Mesothelial cell of epicardium (in vitro differentiated cells): ENCODE results near the gene MUC22. TPM values are rescaled to one million over a fixed set of nuclear protein-coding genes. Genes with fewer than 3 reads are reported as not detected.

Experiments
- DNase-seq, 2 experiments: peaks; one replicate each; pipeline ENCODE4 v3.0.0; 2021; ENCODE audit warnings: low spot score in 2 of 2; ENCODE audit not compliant: unreplicated experiment in 2 of 2
- H3K27ac Mint-ChIP-seq: 2 replicates; pipeline ENCODE4 v1.8.0; 2021; ENCODE audit warnings: mixed read lengths
- H3K27me3 Mint-ChIP-seq: 2 replicates; pipeline ENCODE4 v1.8.0; 2021; ENCODE audit warnings: low read depth, mixed read lengths
- H3K36me3 Mint-ChIP-seq: 2 replicates; pipeline ENCODE4 v1.8.0; 2021; ENCODE audit warnings: mixed read lengths
- H3K4me1 Mint-ChIP-seq: 2 replicates; pipeline ENCODE4 v1.8.0; 2021; ENCODE audit warnings: mixed read lengths
- H3K4me3 Mint-ChIP-seq: 2 replicates; pipeline ENCODE4 v1.8.0; 2021; ENCODE audit warnings: mild to moderate bottlenecking, moderate library complexity, mixed read lengths
- H3K9me3 Mint-ChIP-seq: 2 replicates; pipeline ENCODE4 v1.8.0; 2021; ENCODE audit warnings: mixed read lengths
- total RNA-seq: library from RNA; stranded (reverse); gene quantifications from 3 replicates; pipeline ENCODE4 v1.2.1, GENCODE V29; 2021
- TF ChIP-seq, protein P1 (sequence below): fragments of 200-600 bp; sonication (generic); IDR thresholded peaks from one replicate; pipeline ENCODE4 v1.5.0; 2021; ENCODE audit warnings: antibody characterized with exemption; ENCODE audit not compliant: unreplicated experiment

MUC22 gene
- not detected in 3 replicates for total RNA-seq

GRCh38 chr6:31010393-31011060, at the start of gene MUC22:
Gene MUC22 (plus strand): TSS chr6:31010474. CDS start chr6:31010707, 233 bp downstream.
- TF ChIP-seq, protein P1, sequence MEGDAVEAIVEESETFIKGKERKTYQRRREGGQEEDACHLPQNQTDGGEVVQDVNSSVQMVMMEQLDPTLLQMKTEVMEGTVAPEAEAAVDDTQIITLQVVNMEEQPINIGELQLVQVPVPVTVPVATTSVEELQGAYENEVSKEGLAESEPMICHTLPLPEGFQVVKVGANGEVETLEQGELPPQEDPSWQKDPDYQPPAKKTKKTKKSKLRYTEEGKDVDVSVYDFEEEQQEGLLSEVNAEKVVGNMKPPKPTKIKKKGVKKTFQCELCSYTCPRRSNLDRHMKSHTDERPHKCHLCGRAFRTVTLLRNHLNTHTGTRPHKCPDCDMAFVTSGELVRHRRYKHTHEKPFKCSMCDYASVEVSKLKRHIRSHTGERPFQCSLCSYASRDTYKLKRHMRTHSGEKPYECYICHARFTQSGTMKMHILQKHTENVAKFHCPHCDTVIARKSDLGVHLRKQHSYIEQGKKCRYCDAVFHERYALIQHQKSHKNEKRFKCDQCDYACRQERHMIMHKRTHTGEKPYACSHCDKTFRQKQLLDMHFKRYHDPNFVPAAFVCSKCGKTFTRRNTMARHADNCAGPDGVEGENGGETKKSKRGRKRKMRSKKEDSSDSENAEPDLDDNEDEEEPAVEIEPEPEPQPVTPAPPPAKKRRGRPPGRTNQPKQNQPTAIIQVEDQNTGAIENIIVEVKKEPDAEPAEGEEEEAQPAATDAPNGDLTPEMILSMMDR = no peak
- H3K36me3 Mint-ChIP-seq = no peaks in the 10 kb centered on the region
- peaks cover 27% of the 10 kb centered on the region for H3K4me1 Mint-ChIP-seq
- DNase-seq = no peak
- H3K4me3 Mint-ChIP-seq = no peak within 1 kb of the TSS
- peaks cover 2% of the 10 kb centered on the region for H3K27me3 Mint-ChIP-seq
- H3K27ac Mint-ChIP-seq = no peak within 1 kb of the TSS
- peaks cover 8% of the 10 kb centered on the region for H3K9me3 Mint-ChIP-seq

GRCh38 chr6:30960907-30961673, 49.2 kb upstream of the MUC22 start:
- no peak for DNase-seq
- no peak overlapping the region for H3K4me3 Mint-ChIP-seq
- H3K4me1 Mint-ChIP-seq = peaks cover 5% of the 10 kb centered on the region
- H3K36me3 Mint-ChIP-seq = no peaks in the 10 kb centered on the region
- peaks cover 49% of the 10 kb centered on the region for H3K27me3 Mint-ChIP-seq
- TF ChIP-seq, protein P1 = no peak
- H3K9me3 Mint-ChIP-seq = no peaks in the 10 kb centered on the region
- H3K27ac Mint-ChIP-seq = no peak overlapping the region

GRCh38 chr6:30962716-30963115, 47.6 kb upstream of the MUC22 start:
- no peaks in the 10 kb centered on the region for H3K9me3 Mint-ChIP-seq
- H3K4me1 Mint-ChIP-seq = peaks cover 2% of the 10 kb centered on the region
- no peak for DNase-seq
- H3K36me3 Mint-ChIP-seq = no peaks in the 10 kb centered on the region
- no peak overlapping the region for H3K27ac Mint-ChIP-seq
- H3K27me3 Mint-ChIP-seq = peaks cover 39% of the 10 kb centered on the region
- TF ChIP-seq, protein P1 = no peak
- no peak overlapping the region for H3K4me3 Mint-ChIP-seq

DNA sequence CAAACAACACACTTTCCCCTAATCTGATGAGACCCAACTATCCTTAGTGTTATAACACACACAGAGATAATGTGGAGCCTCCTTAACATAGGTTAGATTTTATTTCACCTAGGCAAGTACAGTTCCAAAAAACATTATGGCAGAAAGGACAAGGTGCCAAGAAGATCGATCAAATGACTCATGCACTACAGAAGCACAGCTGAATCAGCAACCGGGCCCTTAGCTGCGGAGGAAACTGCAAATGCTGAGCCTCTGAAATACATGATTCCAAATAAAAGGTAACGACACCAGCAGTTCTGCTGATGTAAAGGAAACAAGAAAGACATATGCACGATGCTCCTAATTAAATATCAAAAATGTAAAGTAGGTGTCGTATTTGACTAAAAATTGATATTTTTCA, 46.6 kb upstream of the MUC22 start:
- Mint-ChIP-seq H3K4me3 (no peak overlapping the region), H3K27me3 (peaks cover 32% of the 10 kb centered on the region), H3K27ac (no peak overlapping the region), H3K4me1 (no peaks in the 10 kb centered on the region), H3K9me3 (no peaks in the 10 kb centered on the region), H3K36me3 (no peaks in the 10 kb centered on the region)
- no peak for DNase-seq
- TF ChIP-seq, protein P1 = no peak

DNA sequence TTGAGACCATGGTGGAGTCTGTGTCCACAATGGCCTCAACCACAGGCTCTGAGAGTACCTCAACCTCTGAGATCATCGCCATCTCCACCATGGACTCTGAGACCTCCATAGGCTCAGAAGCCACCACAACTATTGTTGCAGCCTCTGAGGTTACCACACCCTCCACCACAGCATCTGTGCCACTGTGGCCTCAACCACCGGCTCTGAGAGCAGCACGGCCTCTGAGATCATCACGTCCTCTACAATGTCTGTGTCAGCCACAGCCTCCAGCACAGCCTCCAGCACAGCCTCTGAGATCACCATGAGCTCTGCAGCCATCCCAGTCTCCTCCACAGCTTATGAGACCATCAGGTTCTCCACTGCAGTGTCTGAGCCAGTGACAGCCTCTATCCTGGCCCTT, 46.2 kb upstream of the MUC22 start:
- TF ChIP-seq, protein P1 = no peak
- Mint-ChIP-seq H3K9me3 (no peaks in the 10 kb centered on the region), H3K27me3 (peaks cover 31% of the 10 kb centered on the region), H3K4me3 (no peak overlapping the region), H3K4me1 (no peaks in the 10 kb centered on the region), H3K36me3 (no peaks in the 10 kb centered on the region), H3K27ac (no peak overlapping the region)
- no peak for DNase-seq
